Endothelial cell of umbilical vein (primary cell): ENCODE measurements around the gene HS3ST3B1. TPM values are rescaled to one million over a fixed set of nuclear protein-coding genes. Genes with fewer than 3 reads are reported as not detected.

Experiments
- BruUV-seq: library from RNA; stranded (reverse); fragments of 400-500 nt; replicated peaks from 2 replicates; lab custom pipeline; 2021; lab: Mats Ljungman, UMichigan
- CTCF ChIA-PET: fragments of 300-600, 350-600 bp; sonication (Branson Sonifier 250); formaldehyde crosslinking; loops from one replicate; lab custom pipeline; 2021; ENCODE audit warnings: antibody characterized with exemption, inconsistent platforms; lab: Charles Lee
- POLR2A ChIA-PET: fragments of 300-600, 350-600 bp; sonication (Branson Sonifier 250); formaldehyde crosslinking; loops from one replicate; lab custom pipeline; 2021; ENCODE audit warnings: antibody characterized with exemption, inconsistent platforms; lab: Charles Lee
- DNase-seq: peaks from one replicate; pipeline ENCODE4 v3.0.0-alpha.2; 2011; ENCODE audit warnings: low read depth, low spot score
- FAIRE-seq: peaks from 2 replicates; lab custom pipeline; 2011; peaks lifted over from hg19 to GRCh38; lab: Jason Lieb, UNC
- H2AFZ ChIP-seq: 2 replicates; pipeline ENCODE4 v1.6.0; 2012; ENCODE audit warnings: low read depth, low read length, control low read depth, inconsistent platforms
- H3K27ac ChIP-seq: 2 replicates; pipeline ENCODE4 v1.5.1; 2011; ENCODE audit warnings: low read depth, mild to moderate bottlenecking, control low read depth, low read length, moderate library complexity; ENCODE audit not compliant: insufficient read depth
- H3K27me3 ChIP-seq, 2 experiments: 2 replicates each; pipeline versions ENCODE4 v1.6.0 to v1.6.1; 2011; ENCODE audit warnings: low read length in 2 of 2, mixed read lengths in 1 of 2; ENCODE audit not compliant: control insufficient read depth in 2 of 2, insufficient read depth in 2 of 2
- H3K36me3 ChIP-seq, 2 experiments: 2 replicates in 1 of 2; 3 replicates in 1 of 2; pipeline ENCODE4 v1.5.1; 2011; ENCODE audit warnings: low read length in 2 of 2, mild to moderate bottlenecking in 1 of 2, moderate library complexity in 1 of 2; ENCODE audit not compliant: control insufficient read depth in 2 of 2, insufficient read depth in 2 of 2; ENCODE audit errors: extremely low read depth in 1 of 2
- H3K4me1 ChIP-seq: 3 replicates; pipeline ENCODE4 v1.5.1; 2011; ENCODE audit warnings: mild to moderate bottlenecking, low read length; ENCODE audit not compliant: control insufficient read depth, insufficient read depth; ENCODE audit errors: extremely low read depth
- H3K4me2 ChIP-seq: 2 replicates; pipeline ENCODE4 v1.6.1; 2011; ENCODE audit warnings: low read length, control low read depth, mixed read lengths; ENCODE audit not compliant: insufficient read depth
- H3K4me3 ChIP-seq, 3 experiments: fragments of 200-600 bp in 1 of 3; sonication (generic), shearing (Covaris generic) in 1 of 3; replicated peaks in 1 of 3; 2 replicates each; pipeline ENCODE4 v1.5.1; 2011 to 2016; ENCODE audit warnings: control low read depth in 3 of 3, low read length in 3 of 3, mild to moderate bottlenecking in 2 of 3, inconsistent platforms in 1 of 3, low read depth in 1 of 3, moderate library complexity in 1 of 3; ENCODE audit not compliant: insufficient read depth in 1 of 3
- H3K79me2 ChIP-seq: 2 replicates; pipeline ENCODE4 v1.6.0; 2012; ENCODE audit warnings: low read length, inconsistent platforms; ENCODE audit not compliant: control insufficient read depth, insufficient read depth
- H3K9ac ChIP-seq: replicated peaks from 2 replicates; pipeline ENCODE3; 2011; ENCODE audit warnings: low read length, control low read depth; ENCODE audit not compliant: insufficient read depth; ENCODE audit errors: extremely low read depth
- H3K9me1 ChIP-seq: replicated peaks from 3 replicates; pipeline ENCODE4 v1.6.0; 2011; ENCODE audit warnings: mild to moderate bottlenecking, low read length; ENCODE audit not compliant: control insufficient read depth, insufficient read depth; ENCODE audit errors: extremely low read depth
- H3K9me3 ChIP-seq: replicated peaks from 2 replicates; pipeline ENCODE4 v1.5.1; 2012; ENCODE audit warnings: low read length, inconsistent platforms; ENCODE audit not compliant: control insufficient read depth, insufficient read depth
- H4K20me1 ChIP-seq: replicated peaks from 2 replicates; pipeline ENCODE3; 2011; ENCODE audit warnings: mild to moderate bottlenecking, low read length; ENCODE audit not compliant: control insufficient read depth, insufficient read depth; ENCODE audit errors: extremely low read depth
- EZH2 ChIP-seq: IDR thresholded peaks from 2 replicates; pipeline ENCODE4 v1.6.1; 2012; ENCODE audit warnings: borderline replicate concordance, low read depth, mild to moderate bottlenecking, moderate library complexity, low read length, inconsistent platforms; ENCODE audit not compliant: severe bottlenecking
- FOS ChIP-seq: IDR thresholded peaks from 2 replicates; pipeline ENCODE4 v1.6.1; 2011; ENCODE audit warnings: mild to moderate bottlenecking, low read length, moderate library complexity, borderline replicate concordance; ENCODE audit not compliant: insufficient read depth
- JUN ChIP-seq: IDR thresholded peaks from 2 replicates; pipeline ENCODE4 v1.6.1; 2011; ENCODE audit warnings: borderline replicate concordance, low read depth; ENCODE audit not compliant: insufficient read length, insufficient read depth
- MAX ChIP-seq: IDR thresholded peaks from 2 replicates; pipeline ENCODE4 v1.6.1; 2011; ENCODE audit not compliant: insufficient read depth, insufficient read length
- MYC ChIP-seq: IDR thresholded peaks from one replicate; pipeline ENCODE4 v1.6.1; 2011; ENCODE audit warnings: mild to moderate bottlenecking, low read depth, low read length
- POLR2A ChIP-seq: IDR thresholded peaks from 2 replicates; pipeline ENCODE4 v1.6.1; 2012; ENCODE audit warnings: low read depth, mild to moderate bottlenecking, control low read depth, low read length
- POLR2AphosphoS5 ChIP-seq: IDR thresholded peaks from 2 replicates; pipeline ENCODE4 v1.6.1; 2012; ENCODE audit warnings: low read depth, mild to moderate bottlenecking, control low read depth, low read length, moderate library complexity; ENCODE audit not compliant: insufficient read depth
- dilution Hi-C: fragments of 300-500 bp; cut with MboI; formaldehyde crosslinking; loops from one replicate; pipeline ENCODE4 v1.15.0; 2019; ENCODE audit warnings: low sequenced_read_pairs; ENCODE audit not compliant: extremely low pct_ligation_motif_present
- intact Hi-C: fragments of 100-400 bp; cut with micrococcal nuclease; formaldehyde crosslinking; loops from one replicate; pipeline ENCODE4 v1.10.0; 2022
- polyA plus RNA-seq, 4 experiments: library from polyadenylated mRNA; depleted of rRNA in 3 of 4; stranded (reverse) in 3 of 4; unstranded in 1 of 4; fragments of >200 nt; gene quantifications; 2 replicates each; pipeline versions ENCODE4 v1.2.1 to v1.2.3, GENCODE V29; 2011 to 2012; ENCODE audit warnings: missing spikeins in 1 of 4
- total RNA-seq: library from RNA; stranded (reverse); gene quantifications from 2 replicates; pipeline ENCODE4 v1.2.3, GENCODE V29; 2021

Gene HS3ST3B1
- total and polyA plus RNA-seq, 2 donors (not counting 3 experiments of a cell fraction or from before 2014, with no cell fraction given) = not detected

GRCh38 chr17:14398766-14399165 lies 97.9 kb downstream of the HS3ST3B1 start:
- no peaks in the 10 kb centered on the region for H3K9me1 ChIP-seq
- H3K9me3 ChIP-seq = peaks cover 3% of the 10 kb centered on the region
- H3K4me1 ChIP-seq = no peaks in the 10 kb centered on the region
- dilution Hi-C loops (no loop called here), intact Hi-C loops (no loop called here)
- BruUV-seq = no TSS peak
- H3K36me3 ChIP-seq = no peaks in the 10 kb centered on the region
- H4K20me1 ChIP-seq = no peaks in the 10 kb centered on the region
- H3K79me2 ChIP-seq = no peaks in the 10 kb centered on the region
- H3K27me3 ChIP-seq = no peaks in the 10 kb centered on the region
- CTCF ChIA-PET = no interaction called here
- no peak overlapping the region for H3K4me2 ChIP-seq
- H3K9ac ChIP-seq = no peak overlapping the region
- DNase-seq (no peak), FAIRE-seq (no peak)
- H2AFZ ChIP-seq = no peak overlapping the region
- POLR2A ChIA-PET = no interaction called here
- H3K4me3 ChIP-seq = no peak overlapping the region
- H3K27ac ChIP-seq = no peak overlapping the region
- TF ChIP-seq MAX (no peak), MYC (no peak), POLR2AphosphoS5 (no peak), FOS (no peak), JUN (no peak), EZH2 (no peak), POLR2A (no peak)

Other genes with a start within 250 kb of the HS3ST3B1 start
- 12.1 and 12.5 TPM in 2 replicates for gene COX10, start 231.6 kb upstream of the HS3ST3B1 start, total RNA-seq
- 9.8 and 10.8 TPM in 2 replicates for gene COX10, start 231.6 kb upstream of the HS3ST3B1 start, polyA plus RNA-seq
- not detected in 2 replicates for gene CDRT15, start 64.2 kb upstream of the HS3ST3B1 start, total RNA-seq
- not detected in 2 replicates for gene CDRT15, start 64.2 kb upstream of the HS3ST3B1 start, polyA plus RNA-seq